ENCODE results near the gene WDR86.
A peak's percentile ranks its signal among the peaks of the same experiment; 100 is the strongest.

The WDR86 gene

DNA sequence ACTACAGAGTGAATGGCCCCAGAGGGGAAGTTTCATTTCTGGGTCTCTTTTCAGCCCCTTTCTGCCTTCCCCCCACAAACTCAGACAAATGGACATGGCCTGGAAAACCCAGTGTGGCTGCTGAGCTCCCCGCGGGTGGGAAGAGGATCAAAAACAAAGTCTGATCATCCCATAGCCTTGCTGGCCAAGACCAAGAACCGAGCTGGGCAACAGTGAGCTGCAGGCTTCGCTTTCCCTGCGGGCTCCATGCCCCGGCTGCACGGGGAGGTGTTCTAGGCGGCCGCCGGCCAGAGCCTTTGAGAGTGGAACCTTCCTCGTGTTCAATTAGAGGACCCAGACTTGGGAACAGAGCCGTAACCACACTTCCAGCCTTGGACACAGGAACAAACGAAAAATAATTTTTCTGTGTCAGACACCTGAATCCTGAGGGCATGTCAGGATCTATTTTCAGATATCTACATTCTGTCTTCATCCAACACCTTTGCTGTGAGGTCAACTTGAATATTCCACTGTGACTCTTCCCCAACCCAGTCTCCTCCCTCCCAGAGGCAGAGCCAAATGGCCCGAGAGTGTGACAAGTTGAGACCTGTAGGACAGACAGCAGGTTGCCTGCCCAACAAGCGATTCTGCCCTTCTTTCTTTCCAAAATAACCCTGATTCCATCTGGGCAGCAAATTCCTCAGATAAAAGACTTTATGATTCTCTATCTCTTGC, 26.0 kb downstream of the WDR86 start:
- Histone ChIP-seq H3K27ac (no peak overlapping the region), H3K4me3 (no peak overlapping the region)

DNA sequence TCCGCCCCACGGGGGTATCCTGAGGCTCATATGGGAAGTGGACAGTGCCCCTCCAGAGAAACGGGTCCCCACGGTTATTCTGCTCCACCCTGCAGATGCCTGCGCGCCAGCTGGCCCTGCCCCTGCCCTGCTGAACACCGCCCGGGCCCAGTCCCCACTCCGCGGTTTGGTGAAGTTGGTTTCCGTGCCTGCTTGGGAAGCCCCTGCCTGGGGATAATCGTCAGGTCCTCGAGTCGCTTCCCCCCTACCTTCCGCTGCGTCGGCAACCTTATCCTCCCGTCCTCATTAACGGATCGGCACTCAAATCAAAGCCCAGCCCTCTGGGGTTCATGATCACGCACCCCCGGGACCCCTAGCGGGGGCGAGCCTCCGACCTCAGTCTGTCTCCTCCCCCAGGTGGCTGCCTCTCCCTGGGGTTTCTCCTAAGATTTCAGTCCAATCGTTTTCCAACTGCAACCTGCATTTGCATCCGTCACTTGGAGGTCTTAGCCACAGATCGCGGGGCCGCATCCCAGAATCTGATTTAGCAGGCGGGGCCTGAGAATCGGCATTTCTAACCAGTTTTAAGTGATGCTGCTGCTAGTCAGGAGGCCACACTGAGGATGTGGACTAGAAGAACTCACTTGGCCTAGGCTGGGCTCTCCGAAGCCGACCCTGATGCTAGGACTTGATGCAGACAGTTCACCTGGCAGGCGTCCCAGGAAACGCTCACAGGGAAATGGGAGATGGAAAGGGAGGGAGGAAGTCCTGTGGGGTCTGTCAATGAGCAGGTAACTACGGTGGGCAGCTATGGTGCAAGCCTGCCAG, 27.6 kb downstream of the WDR86 start:
- peak overlapping the region in 3 of 7 experiments; percentile 18 to 37 (median 25) for H3K4me3 ChIP-seq
- peak overlapping the region in 1 of 21 experiments; percentile 23 for H3K27ac ChIP-seq

DNA sequence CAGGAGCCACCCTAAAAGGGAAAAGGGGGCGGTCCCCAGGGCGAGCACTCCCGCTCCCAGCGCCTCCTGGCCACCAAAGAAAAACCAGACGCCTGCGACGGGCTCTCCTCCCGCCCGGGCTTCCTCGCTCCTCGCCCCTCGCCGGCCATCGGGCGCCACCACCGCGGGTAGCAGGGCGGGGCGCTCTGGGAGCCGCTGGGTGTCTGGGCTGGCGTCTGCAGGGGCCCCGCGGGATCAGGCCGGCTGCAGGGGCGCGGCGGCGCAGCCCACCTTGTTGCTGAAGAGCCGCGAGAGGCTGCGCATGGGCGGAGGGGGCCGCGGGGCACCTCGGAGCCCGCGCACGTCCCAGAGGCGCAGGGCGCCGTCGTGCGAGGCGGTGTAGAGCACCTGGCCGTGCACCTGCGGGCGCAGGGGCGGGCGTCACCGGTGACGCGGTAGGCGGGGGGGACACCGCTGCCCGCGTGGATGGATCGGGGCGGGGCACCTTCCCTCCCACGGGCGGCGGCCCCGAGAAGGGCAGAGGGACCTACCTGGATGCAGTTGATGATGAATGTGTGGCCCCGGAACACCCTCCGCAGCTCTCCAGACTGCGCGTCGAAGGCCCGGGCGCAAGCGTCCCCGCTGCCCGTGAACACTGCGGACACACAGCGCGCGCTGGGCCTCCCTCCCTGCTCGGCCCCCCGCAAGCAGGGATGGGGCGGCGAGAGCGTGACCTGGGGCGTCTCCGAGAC, 28.3 kb downstream of the WDR86 start:
- peak overlapping the region; percentile 6 to 37 (median 17) for H3K4me3 ChIP-seq
- peak overlapping the region in 1 of 21 experiments; percentile 23 for H3K27ac ChIP-seq

DNA sequence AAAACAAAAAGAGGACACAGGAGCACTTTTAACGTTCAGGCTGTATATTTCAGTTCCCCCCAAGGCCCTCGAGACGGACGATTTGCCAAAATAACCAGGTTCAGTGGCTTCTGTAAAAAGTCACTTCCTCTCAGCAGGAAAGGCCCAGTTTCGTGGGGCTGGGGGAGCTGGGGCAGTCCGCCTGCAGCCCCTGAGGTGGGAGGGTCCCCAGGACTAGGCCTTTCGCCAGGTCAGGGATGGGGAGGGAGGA, 28.8 kb downstream of the WDR86 start:
- Histone ChIP-seq H3K27ac (no peak overlapping the region), H3K4me3 (peak overlapping the region in 3 of 7 experiments; percentile 18 to 37 (median 25))

DNA sequence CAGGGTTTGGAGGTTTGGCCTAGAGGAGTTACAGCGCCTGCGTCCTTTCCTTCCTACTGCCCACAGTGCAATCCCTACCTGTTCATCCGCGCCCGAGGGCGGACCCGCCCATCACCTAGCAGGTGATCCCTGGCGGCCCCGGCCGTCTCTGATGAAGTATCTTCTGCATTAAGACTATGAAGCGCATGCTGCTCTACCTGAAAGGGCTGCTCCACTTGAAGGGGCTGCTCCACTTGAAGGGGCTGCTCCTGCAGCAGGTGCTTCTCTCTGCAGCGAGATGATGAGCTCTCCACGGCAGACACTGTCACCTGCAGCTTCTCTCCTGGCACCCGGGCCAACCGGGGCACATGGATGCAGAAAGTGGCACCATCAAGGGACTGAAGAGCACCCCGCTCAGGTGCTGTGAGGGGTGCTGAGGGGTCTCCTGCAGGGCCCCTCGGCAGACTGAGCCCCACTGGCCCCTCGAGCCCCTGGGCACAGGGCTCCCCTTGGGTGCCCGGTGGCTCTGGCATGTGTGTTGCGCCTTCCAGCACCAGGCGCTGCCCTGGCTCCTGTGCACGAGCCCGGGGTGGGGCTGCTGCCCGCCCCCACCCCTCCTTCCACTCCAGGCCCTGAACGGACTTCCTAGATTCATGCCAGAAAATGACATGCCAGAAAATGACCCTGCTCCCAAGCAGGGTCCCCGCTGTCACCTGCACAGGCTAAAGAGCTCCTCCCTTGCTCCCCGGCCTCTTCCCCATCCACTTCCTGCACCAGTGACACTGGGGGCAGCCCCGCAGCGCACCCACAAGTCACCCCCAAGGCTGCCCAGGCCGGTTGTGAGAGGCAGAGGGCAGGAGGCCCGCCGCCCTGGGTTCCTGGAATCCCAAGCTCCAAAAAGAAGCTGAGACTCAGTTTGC, 29.4 kb downstream of the WDR86 start:
- Histone ChIP-seq H3K27ac (no peak overlapping the region), H3K4me3 (peak overlapping the region in 1 of 7 experiments; percentile 25)

DNA sequence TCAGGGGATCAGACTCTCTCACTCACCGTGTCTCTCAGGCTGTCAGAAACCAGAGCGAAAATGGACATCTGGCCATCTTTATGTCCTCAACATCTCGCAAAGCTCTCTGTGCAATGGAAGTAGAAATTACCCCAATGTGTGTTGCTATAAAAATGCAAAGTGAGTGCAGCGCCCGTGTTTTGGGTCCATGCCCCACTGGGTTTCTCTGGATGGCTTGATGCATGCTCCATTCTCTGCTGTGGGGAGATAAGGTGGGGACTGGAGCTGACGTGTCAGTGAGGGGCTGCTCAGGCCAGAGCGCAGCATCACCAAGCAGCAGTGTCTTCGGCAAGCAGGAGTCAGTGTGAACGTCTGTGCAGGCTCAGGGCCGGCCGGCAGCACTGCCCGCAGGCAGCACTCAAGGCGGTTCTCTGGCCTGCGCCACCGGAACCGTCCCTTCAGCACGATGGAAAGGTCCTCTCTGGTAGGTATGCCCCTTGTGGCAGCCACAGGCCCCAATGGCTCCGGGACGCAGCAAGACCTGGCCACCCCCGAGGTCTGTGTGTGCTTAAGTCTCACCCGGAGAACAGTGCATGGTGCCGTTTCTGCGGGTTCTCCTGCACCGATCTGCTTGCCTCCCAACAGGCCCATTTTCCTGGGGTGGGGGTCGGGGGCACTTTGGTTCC, 30.2 kb downstream of the WDR86 start:
- H3K27ac ChIP-seq: no peak overlapping the region
- no peak overlapping the region for H3K4me3 ChIP-seq

DNA sequence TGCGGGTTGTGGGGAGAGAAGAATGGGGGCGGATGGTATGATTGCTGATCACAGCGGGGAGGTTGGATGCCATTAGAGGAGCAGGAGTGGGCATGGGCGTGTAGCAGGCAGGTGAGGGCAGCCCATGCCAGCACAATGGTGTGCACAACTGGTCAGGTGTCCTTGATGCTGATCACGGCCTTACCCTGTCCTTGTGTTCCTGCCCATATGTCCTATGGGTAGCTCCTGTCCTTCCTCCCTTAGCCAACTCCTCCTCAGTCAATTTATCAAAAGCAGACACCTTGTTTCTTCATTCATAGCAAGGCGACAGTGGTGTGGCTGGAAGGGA, 30.7 kb downstream of the WDR86 start:
- no peak overlapping the region for H3K27ac ChIP-seq

DNA sequence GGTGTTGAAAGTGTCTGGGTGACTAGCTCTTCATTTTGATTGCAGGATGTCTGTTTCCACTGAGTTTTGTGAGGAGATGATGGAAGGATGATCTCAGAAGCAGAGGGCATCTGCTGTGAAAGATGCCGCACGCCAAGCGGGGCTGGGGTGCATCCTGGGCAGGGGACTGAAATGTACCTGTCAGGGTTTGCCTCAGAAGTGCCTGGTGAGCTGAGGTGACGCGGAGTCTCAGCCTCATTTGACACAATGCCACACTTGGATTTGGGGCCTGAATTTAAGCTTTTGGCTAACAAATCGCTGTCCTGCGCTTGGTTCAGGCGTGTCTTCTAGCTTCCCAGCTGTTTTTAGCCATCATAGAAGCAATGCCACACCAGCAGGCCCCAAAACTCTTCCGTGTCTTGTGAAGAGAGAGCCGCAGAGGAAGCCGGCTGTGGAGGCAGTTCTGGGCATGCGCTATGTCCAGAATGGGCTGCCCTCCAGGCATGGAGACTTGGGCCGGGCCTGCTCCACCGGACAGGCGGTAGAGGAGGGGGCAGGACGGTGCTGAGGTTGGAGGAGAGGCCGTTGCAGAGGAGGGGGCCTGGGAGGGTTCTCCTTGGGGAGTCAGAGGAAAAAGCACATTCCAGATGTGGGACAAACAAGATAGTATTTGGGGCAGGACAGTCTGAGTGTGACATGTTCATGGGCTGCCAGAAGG, 31.2 kb downstream of the WDR86 start:
- Histone ChIP-seq H3K27ac (no peak overlapping the region), H3K4me3 (no peak overlapping the region)

More for the DNA sequence above, 30.7 kb downstream of the WDR86 start:
- no peak overlapping the region for H3K4me3 ChIP-seq

DNA sequence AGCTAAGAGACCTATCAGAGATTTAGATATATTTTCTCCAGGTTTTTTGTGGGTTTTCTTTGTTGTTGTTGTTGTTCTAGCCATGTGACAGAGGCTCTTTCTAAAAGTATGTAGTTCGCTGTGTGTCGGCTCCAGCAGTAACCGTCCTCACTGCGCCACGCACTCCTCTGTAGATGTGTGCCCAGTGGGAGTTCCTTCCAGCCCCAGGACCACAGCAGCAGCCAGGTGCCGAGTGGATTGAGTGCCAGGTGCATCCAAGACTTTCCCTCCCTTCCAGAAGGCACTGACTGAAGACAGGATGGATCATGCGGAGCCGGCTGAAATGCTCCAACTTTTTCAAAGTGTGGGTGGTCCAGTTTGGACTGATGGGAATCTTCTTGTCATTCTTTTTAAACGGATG, 31.8 kb downstream of the WDR86 start:
- Histone ChIP-seq H3K27ac (no peak overlapping the region), H3K4me3 (no peak overlapping the region)

DNA sequence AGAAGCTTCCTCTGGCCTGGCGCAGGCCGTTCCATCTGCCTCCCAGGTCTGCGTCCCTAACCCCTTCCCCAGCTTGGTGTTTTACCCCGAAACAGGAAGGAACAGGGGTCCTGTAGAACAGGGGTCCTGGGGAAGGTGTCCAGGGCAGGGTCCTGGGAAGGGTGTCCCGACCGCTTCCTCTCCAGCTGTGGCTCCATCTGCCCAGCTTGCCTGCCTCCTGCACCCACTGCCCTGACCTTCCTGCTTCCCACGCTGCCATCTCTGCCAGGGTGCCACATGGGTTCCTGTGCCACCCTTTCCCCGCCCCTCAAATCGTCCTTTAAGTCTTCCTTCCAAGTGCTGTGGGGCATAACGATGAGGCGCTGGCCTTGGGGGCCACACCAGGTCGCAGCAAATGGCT, 32.4 kb downstream of the WDR86 start:
- Histone ChIP-seq H3K27ac (no peak overlapping the region), H3K4me3 (no peak overlapping the region)

DNA sequence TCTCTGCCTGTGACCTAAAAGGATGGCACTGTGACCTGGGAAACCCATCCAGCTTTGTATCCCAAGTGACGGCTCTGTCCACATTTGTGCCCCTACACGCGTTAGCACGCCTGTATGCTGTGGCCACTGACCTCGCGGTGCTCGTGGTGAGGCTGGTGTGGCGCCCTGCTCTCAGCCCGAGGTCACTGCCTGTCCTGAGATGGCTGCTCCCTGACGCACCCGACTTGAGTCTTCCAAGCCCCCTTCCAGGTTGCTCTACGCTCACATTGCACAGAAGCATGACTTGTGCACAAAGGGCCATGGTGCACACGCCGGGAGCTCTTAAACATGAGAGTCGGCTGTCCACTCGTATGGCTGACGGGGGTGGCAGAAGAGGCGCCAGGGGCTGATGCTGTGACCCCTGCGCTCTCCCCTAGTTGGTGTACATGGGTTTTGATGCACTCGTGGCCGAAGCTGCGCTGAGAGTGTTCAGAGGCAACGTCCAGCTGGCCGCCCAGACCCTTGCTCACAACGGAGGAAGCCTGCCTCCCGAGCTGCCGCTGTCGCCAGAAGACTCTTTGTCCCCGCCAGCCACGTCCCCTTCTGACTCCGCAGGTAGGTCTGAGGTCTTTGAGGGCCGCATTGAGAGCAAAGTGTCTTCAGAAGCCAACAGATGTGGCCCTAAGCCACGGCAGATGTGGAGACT, 33.5 kb downstream of the WDR86 start:
- Histone ChIP-seq H3K27ac (no peak overlapping the region), H3K4me3 (no peak overlapping the region)

DNA sequence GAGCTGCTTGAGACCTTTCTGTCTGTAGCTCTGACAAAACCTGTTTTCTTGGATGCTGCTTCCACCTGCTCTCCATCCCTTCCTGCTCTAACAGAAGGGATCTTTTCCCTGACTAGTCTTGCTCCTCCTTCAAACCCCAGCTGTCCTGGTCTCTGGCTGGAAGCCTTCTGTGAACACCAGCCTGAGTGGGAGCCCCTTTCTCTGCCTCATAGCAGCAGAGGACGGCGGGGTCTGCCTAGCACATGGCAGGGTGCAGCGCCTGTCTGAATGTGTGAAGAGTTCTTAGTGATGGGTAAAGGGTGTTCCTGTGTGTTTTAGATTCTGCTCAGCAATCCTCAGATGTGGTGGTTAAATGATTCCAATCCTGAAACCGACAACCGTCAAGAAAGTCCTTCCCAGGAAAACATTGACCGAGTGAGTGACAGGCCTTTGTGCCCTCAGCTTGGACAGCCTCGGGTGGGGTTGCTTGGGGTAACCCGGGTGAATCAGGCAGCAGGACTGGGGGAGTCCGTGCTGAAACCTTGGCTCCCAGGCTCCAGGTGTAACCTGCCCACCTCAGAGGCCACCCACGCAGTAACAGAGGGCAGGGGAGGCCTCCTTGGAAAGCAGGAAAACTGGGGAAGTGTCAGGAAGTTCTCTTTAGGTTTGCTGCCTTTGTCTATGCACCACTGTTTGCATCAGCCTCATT, 34.2 kb downstream of the WDR86 start:
- H3K27ac ChIP-seq: no peak overlapping the region
- H3K4me3 ChIP-seq: no peak overlapping the region

DNA sequence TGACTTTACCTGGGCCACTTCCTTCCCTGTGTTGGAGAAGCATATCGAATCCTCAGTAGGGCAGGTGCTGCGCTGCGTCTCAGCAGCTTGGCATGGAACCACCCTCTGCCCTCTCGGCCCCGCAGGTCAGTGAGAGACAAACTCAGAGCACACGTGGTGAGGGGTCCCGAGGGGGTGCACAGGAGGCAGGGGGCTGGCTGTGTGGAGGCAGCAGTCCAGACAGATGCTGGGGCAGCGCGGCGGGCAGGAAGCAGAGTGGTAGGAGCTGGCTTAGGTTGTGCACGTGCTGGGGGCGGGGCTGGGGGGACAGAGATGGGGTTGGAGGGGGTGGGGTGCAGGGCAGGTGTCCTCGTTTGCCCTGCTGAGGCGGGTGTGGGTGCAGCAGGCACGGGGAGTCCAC, 35.1 kb downstream of the WDR86 start:
- Histone ChIP-seq H3K4me3 (no peak overlapping the region), H3K27ac (no peak overlapping the region)

DNA sequence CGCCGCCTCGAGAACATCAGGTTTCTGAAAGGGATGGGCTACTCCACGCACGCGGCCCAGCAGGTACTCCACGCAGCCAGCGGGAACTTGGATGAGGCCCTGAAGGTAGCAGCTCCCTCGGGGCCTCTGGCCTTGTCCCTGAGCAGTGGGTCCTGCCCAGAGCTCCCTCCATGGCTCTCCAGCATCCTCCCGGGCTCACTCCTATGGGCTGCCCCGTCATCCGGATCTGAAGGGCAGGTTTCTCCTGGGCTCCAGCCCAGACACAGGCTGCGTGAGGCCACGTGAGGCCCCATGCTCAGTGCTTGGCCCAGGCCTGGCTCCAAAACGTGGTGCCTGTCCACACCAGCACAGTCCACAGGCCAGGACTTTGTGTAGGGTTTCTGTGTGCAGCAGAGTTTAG, 35.7 kb downstream of the WDR86 start:
- Histone ChIP-seq H3K27ac (no peak overlapping the region), H3K4me3 (no peak overlapping the region)

DNA sequence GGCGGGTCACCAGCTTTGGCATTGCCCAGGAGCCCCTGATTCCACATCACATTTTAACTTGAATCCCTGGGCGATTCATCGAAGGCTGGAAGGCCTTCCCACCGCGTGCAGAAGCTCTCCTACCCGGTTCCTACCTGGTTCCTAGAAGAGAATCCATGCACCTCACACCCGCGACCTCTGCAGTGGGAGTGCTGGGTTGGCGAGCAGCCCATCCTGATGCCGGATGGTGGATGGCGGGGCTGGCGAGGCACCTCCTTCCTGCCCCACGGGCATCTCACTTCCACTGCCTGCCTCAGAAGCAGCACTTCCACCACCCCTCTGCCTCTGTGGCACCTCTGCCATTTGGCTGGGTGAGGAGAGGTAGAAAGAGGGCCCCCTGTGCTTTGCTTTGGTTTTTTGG, 36.2 kb downstream of the WDR86 start:
- Histone ChIP-seq H3K4me3 (no peak overlapping the region), H3K27ac (no peak overlapping the region)

DNA sequence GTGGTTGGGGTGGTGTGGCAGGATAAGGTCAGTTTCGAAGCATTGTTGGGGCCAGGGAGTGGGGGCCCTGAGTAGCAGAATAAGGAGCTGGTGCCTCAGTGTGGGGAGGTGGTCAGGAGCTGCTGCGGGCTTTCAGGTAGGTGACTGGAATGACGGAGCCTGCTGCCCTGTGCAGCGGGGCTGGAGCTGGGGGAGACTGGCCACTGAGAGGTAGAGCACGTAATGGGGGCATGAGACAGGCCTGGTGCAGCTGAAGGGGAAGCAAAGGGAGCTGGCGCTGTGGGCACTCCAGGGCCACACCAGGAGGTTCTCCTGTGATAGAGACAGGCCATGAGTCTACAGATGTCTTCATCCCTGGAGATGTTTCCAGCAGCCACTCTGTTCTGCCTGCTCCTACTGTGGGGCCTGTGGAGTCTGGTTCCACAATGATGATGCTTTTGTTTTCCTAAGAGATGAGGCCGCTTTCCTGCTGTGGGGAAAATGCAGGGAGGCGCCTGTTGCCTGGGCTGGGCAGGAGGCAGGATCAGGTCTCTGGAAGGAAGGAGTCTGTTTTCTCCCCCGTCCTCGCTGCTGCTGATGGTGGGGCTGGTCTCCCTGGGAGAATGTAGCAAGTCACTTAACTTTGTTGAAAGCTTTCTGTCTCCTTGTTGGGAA, 37.1 kb downstream of the WDR86 start:
- H3K4me3 ChIP-seq: no peak overlapping the region
- no peak overlapping the region for H3K27ac ChIP-seq

DNA sequence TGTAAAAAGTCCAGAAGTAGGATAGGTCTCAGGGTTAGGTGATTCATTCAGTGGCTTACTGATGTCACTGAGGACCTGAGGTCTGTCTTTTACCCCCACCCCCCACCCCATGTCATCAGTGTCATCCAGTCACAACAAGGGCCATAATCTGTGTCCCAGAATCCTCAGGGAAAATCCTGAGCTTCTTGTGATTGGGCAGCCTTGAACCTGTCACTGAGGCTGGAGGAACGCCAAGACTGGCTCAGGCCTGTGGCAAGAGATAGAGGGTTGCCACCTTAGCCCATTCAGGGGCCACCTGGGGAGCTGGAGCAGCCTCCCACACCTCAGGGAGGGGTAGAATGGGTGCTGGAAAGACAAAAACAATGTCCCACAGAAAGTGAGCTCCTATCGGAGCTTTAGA, 38.6 kb downstream of the WDR86 start:
- Histone ChIP-seq H3K4me3 (no peak overlapping the region), H3K27ac (no peak overlapping the region)
